Suprapubic skin (tissue), 3 donors: ENCODE measurements around the gene RWDD4.

Experiments used
- CTCF ChIP-seq, 2 donors: fragments of 200-600 bp in 1 of 2; fragments of 450-650 bp in 1 of 2; sonication (generic) in 1 of 2; IDR thresholded peaks; one replicate each; pipeline ENCODE4 v1.5.1; 2016 to 2019; ENCODE audit warnings: antibody characterized with exemption in 2 of 2, mild to moderate bottlenecking in 1 of 2, moderate library complexity in 1 of 2
- POLR2A ChIP-seq, 2 donors: fragments of 450-650 bp; IDR thresholded peaks; one replicate each; pipeline ENCODE4 v1.6.1; 2017; ENCODE audit warnings: antibody characterized with exemption in 2 of 2, mild to moderate bottlenecking in 2 of 2, moderate library complexity in 2 of 2

- TF ChIP-seq POLR2A (IDR thresholded peaks at IDR 0.05): no peak
- no peak for TF ChIP-seq CTCF (IDR thresholded peaks at IDR 0.05)
These were observed 38.6 kb downstream of the RWDD4 start for GRCh38 chr4:183620421-183620820.
